HG03066 (cell line): ENCODE results near the gene WDR59.
A peak's percentile ranks its signal among the peaks of the same experiment; 100 is the strongest.
"Not testable (repeated sequence)": the region's sequence is repeated elsewhere in the genome, so short reads cannot be mapped to it uniquely, and the experiment has no call there.

Experiments
- ATAC-seq: cut with Tn5 transposase; IDR thresholded peaks from one replicate; pipeline ENCODE4 v1.9.1; 2021; ENCODE audit warnings: low read depth; ENCODE audit not compliant: unreplicated experiment

WDR59 gene

GRCh38 chr16:75013123-75013522 lies 28.2 kb upstream of the WDR59 start:
- not testable (repeated sequence) for ATAC-seq

GRCh38 chr16:75012380-75013081 lies 27.6 kb upstream of the WDR59 start:
- ATAC-seq: no peak

- peak; percentile 60 for ATAC-seq
These were observed 26.8 kb upstream of the WDR59 start for GRCh38 chr16:75011634-75012307.

GRCh38 chr16:75010427-75010826 lies 25.5 kb upstream of the WDR59 start:
- no peak for ATAC-seq

GRCh38 chr16:75007443-75007842 lies 22.5 kb upstream of the WDR59 start:
- no peak for ATAC-seq

- ATAC-seq: no peak
These were observed 20.8 kb upstream of the WDR59 start for GRCh38 chr16:75005697-75006096.

- no peak for ATAC-seq
These were observed 19.5 kb upstream of the WDR59 start for GRCh38 chr16:75004460-75004859.

- ATAC-seq: no peak
These were observed 19.0 kb upstream of the WDR59 start for GRCh38 chr16:75003931-75004330.

GRCh38 chr16:75002474-75002873 lies 17.6 kb upstream of the WDR59 start:
- no peak for ATAC-seq

- ATAC-seq: no peak
These were observed 15.7 kb upstream of the WDR59 start for GRCh38 chr16:75000481-75001081.

GRCh38 chr16:74999609-75000480 lies 14.9 kb upstream of the WDR59 start:
- ATAC-seq: no peak

GRCh38 chr16:74999219-74999608 lies 14.3 kb upstream of the WDR59 start:
- ATAC-seq: peak; percentile 23

- peak; percentile 54 for ATAC-seq
These were observed 13.7 kb upstream of the WDR59 start, which contains the start of gene ZNRF1 for GRCh38 chr16:74998481-74999218. Gene ZNRF1, plus strand, starts transcription at chr16:74999024. Its CDS starts 648 bp downstream, at chr16:74999672.

- ATAC-seq: no peak
These were observed 12.1 kb upstream of the WDR59 start for GRCh38 chr16:74997042-74997491.

- ATAC-seq: no peak
These were observed 11.1 kb upstream of the WDR59 start for GRCh38 chr16:74995986-74996385.

GRCh38 chr16:74991593-74992403 lies 6.9 kb upstream of the WDR59 start:
- no peak for ATAC-seq

GRCh38 chr16:74991268-74991592 lies 6.3 kb upstream of the WDR59 start:
- ATAC-seq: no peak

GRCh38 chr16:74990832-74991231 lies 5.9 kb upstream of the WDR59 start:
- ATAC-seq: no peak

GRCh38 chr16:74989864-74990263 lies 4.9 kb upstream of the WDR59 start:
- ATAC-seq: not testable (repeated sequence)
